Body of pancreas (tissue), 4 donors: Measurements from ENCODE around the gene PVR. TPM values are rescaled to one million over a fixed set of nuclear protein-coding genes. Genes with fewer than 3 reads are reported as not detected.
"Not testable (repeated sequence)": the region's sequence is repeated elsewhere in the genome, so short reads cannot be mapped to it uniquely, and the experiment has no call there.

ENCODE experiments used
- ATAC-seq: fragments of 150-250 bp; one replicate; pipeline ENCODE4 v1.9.1; 2016
- DNase-seq, 4 donors: peaks; one replicate each; pipeline ENCODE4 v3.0.0-alpha.2; 2019
- H3K27ac ChIP-seq, 4 donors: fragments of 200-600 bp; sonication (generic); 1 replicate in 3 of 4; 2 replicates in 1 of 4; pipeline versions ENCODE4 v1.5.1 to v1.6.1; 2016 to 2019; ENCODE audit warnings: mild to moderate bottlenecking in 1 of 4, mixed read lengths in 1 of 4, moderate library complexity in 1 of 4
- H3K27me3 ChIP-seq, 2 donors: fragments of 200-600 bp; sonication (generic); one replicate each; pipeline ENCODE4 v1.6.0; 2016; ENCODE audit warnings: mild to moderate bottlenecking in 1 of 2
- H3K36me3 ChIP-seq, 2 donors: fragments of 200-600 bp; sonication (generic); replicated peaks in 1 of 2; 2 replicates each; pipeline ENCODE4 v1.5.1; 2016; ENCODE audit warnings: low read depth in 2 of 2; ENCODE audit not compliant: insufficient read depth in 1 of 2
- H3K4me1 ChIP-seq: fragments of 200-600 bp; sonication (generic); one replicate; pipeline ENCODE4 v1.6.0; 2016
- H3K4me3 ChIP-seq, 2 donors: fragments of 200-600 bp; sonication (generic); 1 replicate in 1 of 2; 2 replicates in 1 of 2; pipeline ENCODE4 v1.5.1; 2016 to 2019
- H3K9me3 ChIP-seq, 3 donors: fragments of 200-600 bp; sonication (generic); 1 replicate in 2 of 3; 2 replicates in 1 of 3; pipeline ENCODE4 v1.5.1; 2016
- CTCF ChIP-seq, 7 experiments: fragments of 450-650 bp in 4 of 7; fragments of 200-600 bp in 3 of 7; sonication (generic) in 3 of 7; IDR thresholded peaks; one replicate each; pipeline ENCODE4 v1.5.1; 2016 to 2019; ENCODE audit warnings: antibody characterized with exemption in 7 of 7
- POLR2A ChIP-seq, 3 donors: fragments of 450-650 bp; IDR thresholded peaks; one replicate each; pipeline ENCODE4 v1.6.1; 2016; ENCODE audit warnings: antibody characterized with exemption in 3 of 3, mild to moderate bottlenecking in 2 of 3
- WGBS, 2 donors: methylation state at CpG; one replicate each; pipeline ENCODE4 v1.1.5; 2017; 5-methylcytosine and 5-hydroxymethylcytosine counted together
- intact Hi-C: fragments of 100-400 bp; cut with DNase I; formaldehyde crosslinking; loops from one replicate; pipeline ENCODE4 v1.15.1; 2023
- total RNA-seq, 2 donors: library from RNA; depleted of rRNA; stranded (reverse); fragments of >200 nt; gene quantifications; one replicate each; pipeline ENCODE4 v1.1.0, GENCODE V29; 2016

The PVR gene
- total RNA-seq, 2 donors from 2014 or later, result 36.8 to 55.4 TPM

- Histone ChIP-seq H3K9me3 (no peaks in the 10 kb centered on the region), H3K4me3 (no peak overlapping the region), H3K27ac (no peak overlapping the region), H3K36me3 (no peaks in the 10 kb centered on the region), H3K27me3 (no peaks in the 10 kb centered on the region), H3K4me1 (no peaks in the 10 kb centered on the region)
- TF ChIP-seq CTCF (IDR thresholded peaks at IDR 0.05) (no peak), POLR2A (IDR thresholded peaks at IDR 0.05) (no peak)
- DNase-seq (no peak), ATAC-seq (no peak)
- 96 to 98% methylated on average over 7 to 12 of the region's 12 CpGs for WGBS, 2 donors
- intact Hi-C loops, result no loop called here
Observed at GRCh38 chr19:44705502-44706010, 61.8 kb downstream of the PVR start.

GRCh38 chr19:44706506-44707236, 63.0 kb downstream of the PVR start:
- no peaks in the 10 kb centered on the region for H3K4me1 ChIP-seq
- no peak overlapping the region for H3K4me3 ChIP-seq
- no peaks in the 10 kb centered on the region for H3K27me3 ChIP-seq
- DNase-seq (no peak), ATAC-seq (no peak)
- no peak overlapping the region for H3K27ac ChIP-seq
- H3K36me3 ChIP-seq, result no peaks in the 10 kb centered on the region
- intact Hi-C loops, result no loop called here
- 93 to 100% methylated on average over 1 to 6 of the region's 6 CpGs for WGBS, 2 donors
- H3K9me3 ChIP-seq, result no peaks in the 10 kb centered on the region
- TF ChIP-seq CTCF (IDR thresholded peaks at IDR 0.05) (no peak), POLR2A (IDR thresholded peaks at IDR 0.05) (no peak)

- intact Hi-C loops, result no loop called here
- no peak for DNase-seq
- Histone ChIP-seq H3K36me3 (no peaks in the 10 kb centered on the region), H3K9me3 (no peaks in the 10 kb centered on the region), H3K4me1 (no peaks in the 10 kb centered on the region), H3K4me3 (no peak overlapping the region), H3K27me3 (no peaks in the 10 kb centered on the region), H3K27ac (no peak overlapping the region)
- 97 to 100% methylated on average over 5 to 19 of the region's 20 CpGs for WGBS, 2 donors
- TF ChIP-seq CTCF (IDR thresholded peaks at IDR 0.05), result no peak
- TF ChIP-seq POLR2A (IDR thresholded peaks at IDR 0.05), result no peak
- no peak for ATAC-seq
Observed at GRCh38 chr19:44707794-44708193, 64.1 kb downstream of the PVR start.

- intact Hi-C loops, result no loop called here
- no peaks in the 10 kb centered on the region for H3K27me3 ChIP-seq
- no peaks in the 10 kb centered on the region for H3K4me1 ChIP-seq
- no peaks in the 10 kb centered on the region for H3K36me3 ChIP-seq
- no peak for DNase-seq
- WGBS, 2 donors, result 85 to 90% methylated on average over 5 of the region's 5 CpGs
- TF ChIP-seq CTCF (IDR thresholded peaks at IDR 0.05) (no peak), POLR2A (IDR thresholded peaks at IDR 0.05) (no peak)
- no peak overlapping the region for H3K4me3 ChIP-seq
- no peaks in the 10 kb centered on the region for H3K9me3 ChIP-seq
- ATAC-seq, result no peak
- H3K27ac ChIP-seq, result no peak overlapping the region
Observed at GRCh38 chr19:44708940-44709339, 65.2 kb downstream of the PVR start.

- H3K36me3 ChIP-seq, H3K4me1 ChIP-seq, DNase-seq, ATAC-seq, H3K27ac ChIP-seq, H3K9me3 ChIP-seq, intact Hi-C loops, H3K27me3 ChIP-seq, H3K4me3 ChIP-seq: not testable (repeated sequence)
- 82 to 83% methylated on average over 3 to 4 of the region's 4 CpGs for WGBS, 2 donors
Observed at GRCh38 chr19:44709434-44710266, 65.9 kb downstream of the PVR start.
